NCI-H146 (cell line): Measurements from ENCODE around the gene PTPRB.

ENCODE experiments used
- DNase-seq: peaks from one replicate; lab custom pipeline; 2025; lab: John Stamatoyannopoulos, UW

Gene PTPRB

GRCh38 chr12:70637303-70638085, at the start of gene PTPRB:
PTPRB (minus strand) TSS chr12:70637429; CDS start chr12:70637395, 34 bp downstream.
- DNase-seq = no peak

GRCh38 chr12:70686907-70687306, 49.7 kb upstream of the PTPRB start:
- DNase-seq = no peak

DNA sequence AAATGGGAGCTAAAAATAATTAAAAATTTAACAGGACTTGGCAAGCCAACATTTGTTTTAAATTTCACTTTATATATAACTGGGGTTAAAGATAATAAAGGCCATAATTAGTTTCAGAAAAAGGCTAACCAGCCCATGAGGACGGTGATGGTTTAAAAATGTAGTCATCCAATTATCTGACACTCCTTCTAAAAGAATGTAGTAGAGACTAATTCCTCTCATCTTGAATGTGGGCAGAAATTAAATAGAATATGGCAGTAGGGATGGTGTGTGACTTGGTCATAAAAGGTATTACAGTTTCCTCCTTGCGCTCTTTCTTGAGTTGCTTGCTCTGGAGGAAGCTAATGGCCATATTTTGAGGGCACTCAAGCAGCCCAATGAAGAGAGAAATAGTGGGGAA, 49.1 kb upstream of the PTPRB start:
- no peak for DNase-seq

- no peak for DNase-seq
These were observed 46.7 kb upstream of the PTPRB start for GRCh38 chr12:70683976-70684375.

DNA sequence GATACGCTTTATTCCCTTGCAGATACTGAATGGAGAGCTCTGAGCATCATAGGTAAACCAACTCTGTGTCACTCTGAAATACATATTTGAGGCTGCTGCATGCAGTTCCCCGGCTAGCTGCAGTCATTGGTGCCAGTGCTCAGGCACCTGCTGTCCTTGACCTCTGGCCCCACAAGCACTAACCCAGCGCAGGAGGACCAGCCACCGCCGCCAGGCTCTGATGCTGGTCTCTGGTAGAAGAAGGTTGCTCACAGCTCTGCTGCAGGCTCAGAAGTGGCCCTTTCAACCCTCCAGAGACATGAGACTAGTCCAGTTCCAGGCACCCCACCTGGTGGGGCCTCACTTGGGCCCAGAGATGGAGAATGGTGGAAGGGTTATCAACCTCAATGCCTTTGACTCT, 34.5 kb upstream of the PTPRB start:
- no peak for DNase-seq

DNA sequence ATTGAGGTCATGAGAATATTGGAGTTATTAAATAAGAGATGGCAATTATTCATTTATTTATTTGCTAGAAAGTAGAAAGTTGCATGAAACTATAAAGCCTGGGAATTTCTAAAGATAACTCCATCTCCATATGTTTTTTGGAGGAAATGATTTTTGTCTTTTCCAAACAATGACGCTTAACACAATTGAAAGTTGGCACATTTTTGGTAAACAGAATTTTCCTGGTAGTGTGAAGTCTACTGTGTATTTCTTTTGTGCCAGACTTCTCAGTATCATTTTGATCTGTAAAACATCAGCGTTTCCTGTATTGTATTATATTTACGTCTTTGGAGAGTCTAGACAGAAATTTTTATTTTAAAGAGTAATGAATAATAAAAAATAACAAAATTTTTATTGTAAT, 33.7 kb upstream of the PTPRB start:
- no peak for DNase-seq

GRCh38 chr12:70667253-70667652, 30.0 kb upstream of the PTPRB start:
- DNase-seq = no peak

- DNase-seq = no peak
These were observed 29.1 kb upstream of the PTPRB start for GRCh38 chr12:70666364-70666763.

DNA sequence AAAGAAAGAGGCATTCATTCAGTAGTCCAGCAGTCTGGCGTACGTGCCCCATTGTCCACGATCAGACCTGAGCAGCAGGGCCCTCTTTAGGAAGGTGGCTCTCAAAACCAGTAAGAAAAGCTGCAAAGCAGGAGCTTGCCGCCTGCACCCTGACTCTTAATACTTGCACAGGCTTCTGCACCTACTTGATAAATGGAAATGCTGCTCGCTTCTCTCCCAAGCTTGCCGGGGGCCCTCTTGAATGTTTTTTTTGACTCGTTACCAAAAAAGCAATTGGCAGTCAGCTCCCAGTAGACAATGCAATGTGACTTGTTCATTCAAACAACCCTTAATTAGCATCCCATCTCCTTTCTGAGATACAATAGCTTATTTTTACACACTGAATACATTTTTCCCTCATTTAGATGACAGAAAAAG, 27.2 kb upstream of the PTPRB start:
- no peak for DNase-seq

- DNase-seq = no peak
These were observed 26.6 kb upstream of the PTPRB start for GRCh38 chr12:70663838-70664237.

DNA sequence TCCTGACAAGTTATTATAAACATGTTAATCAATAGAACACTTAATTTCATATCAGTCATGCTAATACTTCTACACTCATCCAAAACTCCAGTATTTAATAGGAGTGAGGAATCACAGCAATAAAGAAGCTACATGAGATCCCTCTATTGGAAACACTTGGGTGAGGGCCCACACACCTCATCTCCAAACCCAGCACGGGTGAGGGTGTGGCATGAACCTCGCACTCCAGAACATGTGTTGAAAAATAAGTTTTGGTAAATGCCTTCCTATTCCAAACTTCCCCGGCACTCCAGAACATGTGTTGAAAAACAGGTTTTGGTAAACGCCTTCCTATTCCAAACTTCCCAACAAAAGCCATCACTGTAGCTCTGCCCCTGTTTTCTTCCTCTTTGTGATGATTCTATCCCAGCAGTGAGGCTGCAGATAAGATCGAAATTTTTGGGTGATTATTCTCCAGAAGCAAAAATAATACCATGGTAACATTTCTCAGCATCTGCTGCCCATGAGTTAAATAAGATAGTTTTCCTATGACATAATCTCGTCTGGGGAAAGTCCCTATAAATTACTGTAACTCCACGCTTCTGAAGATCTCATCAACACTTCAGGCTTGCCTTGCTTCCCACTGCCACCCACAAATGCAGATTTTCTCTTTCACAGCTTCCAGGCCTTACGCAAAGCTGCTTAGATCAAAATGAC, 24.4 kb upstream of the PTPRB start:
- no peak for DNase-seq

- no peak for DNase-seq
These were observed 23.5 kb upstream of the PTPRB start for GRCh38 chr12:70660620-70661219.

- DNase-seq = no peak
These were observed 22.9 kb upstream of the PTPRB start for GRCh38 chr12:70660002-70660604.

GRCh38 chr12:70659077-70659606, 21.9 kb upstream of the PTPRB start:
- no peak for DNase-seq

- DNase-seq = no peak
These were observed 20.5 kb upstream of the PTPRB start for GRCh38 chr12:70657616-70658286.

DNA sequence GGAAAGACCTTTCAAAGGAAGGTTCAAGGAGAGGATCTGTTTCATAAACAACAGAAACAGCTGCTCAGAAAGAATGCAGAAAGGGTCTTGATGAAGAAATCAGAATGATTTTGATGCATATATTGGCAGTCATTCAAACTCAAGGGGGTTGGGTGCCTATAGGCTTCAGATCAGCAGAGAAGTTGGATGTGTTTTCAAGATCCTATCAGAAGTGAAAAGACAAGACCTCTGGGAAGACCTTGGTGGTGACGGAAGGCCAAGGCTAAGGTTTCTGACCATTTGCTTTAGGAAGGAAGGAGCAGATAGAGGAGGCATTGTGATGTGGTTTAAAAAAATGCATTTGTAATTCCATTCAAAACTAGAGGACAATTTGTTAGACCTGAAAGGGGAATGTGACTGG, 15.2 kb upstream of the PTPRB start:
- no peak for DNase-seq

- no peak for DNase-seq
These were observed 11.6 kb upstream of the PTPRB start for GRCh38 chr12:70648831-70649230.

DNA sequence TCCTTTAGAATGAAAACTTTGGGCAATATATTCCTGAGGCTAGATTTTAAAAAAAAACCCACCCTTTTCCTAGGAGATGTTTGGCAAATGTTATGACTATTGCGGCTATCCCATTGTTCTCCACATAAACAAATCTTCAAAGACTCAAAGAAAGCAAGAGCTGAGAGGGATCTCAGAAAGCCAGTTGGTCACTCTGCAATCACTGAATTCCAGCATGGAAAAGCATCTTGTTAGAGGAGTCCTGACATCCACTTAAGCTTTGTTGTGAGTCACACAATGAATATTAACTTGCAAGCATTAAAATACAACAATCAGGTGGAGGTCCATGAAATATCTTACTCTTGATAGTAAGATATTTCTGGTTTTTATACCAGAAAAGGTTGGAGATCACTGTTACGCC, 11.0 kb upstream of the PTPRB start:
- no peak for DNase-seq

- no peak for DNase-seq
These were observed 9.6 kb upstream of the PTPRB start for GRCh38 chr12:70646850-70647249.

DNA sequence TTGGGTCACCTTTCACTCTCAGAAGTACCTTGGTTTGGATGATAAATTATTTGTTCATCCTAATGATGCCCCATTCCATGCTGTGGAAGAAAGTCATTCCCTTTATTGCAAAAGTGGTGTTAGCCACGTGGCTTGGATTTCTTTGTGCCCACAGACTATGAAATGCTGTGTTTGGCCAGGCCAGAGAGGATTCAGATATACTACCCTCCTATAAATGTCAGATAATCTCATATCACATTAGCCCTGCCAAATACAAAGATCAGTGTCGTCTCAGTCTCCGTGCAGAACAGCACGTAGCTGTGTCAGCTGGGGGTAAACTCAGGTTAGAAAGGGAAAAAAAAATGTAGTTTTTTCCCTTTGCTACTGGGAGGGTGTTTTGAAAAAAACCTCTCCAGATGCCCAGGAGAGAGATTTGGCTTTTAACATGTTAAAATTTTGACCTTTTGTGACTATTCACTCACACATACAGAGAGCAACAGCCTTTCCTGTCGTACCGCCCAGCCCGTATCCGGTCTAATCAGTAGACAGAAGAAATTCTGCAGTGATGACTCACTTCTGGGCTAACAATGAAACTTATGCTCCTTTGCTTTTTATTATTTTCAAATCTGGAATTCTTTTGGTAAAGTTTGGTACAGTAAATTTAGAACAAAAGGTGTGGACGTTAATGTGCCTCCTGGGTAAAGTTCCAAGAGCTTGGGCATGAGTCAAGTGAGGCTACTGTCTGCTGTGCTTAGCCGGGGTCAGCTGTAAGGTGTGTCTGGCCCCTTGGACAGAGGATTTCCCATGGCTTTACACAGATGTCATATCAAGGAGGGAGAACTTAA, 8.5 kb upstream of the PTPRB start:
- DNase-seq = no peak

- no peak for DNase-seq
These were observed 7.6 kb upstream of the PTPRB start for GRCh38 chr12:70644861-70645260.
